ENCODE data around the gene CDC40.
A peak's percentile ranks its signal among the peaks of the same experiment; 100 is the strongest.

CDC40 gene

GRCh38 chr6:110180228-110181008 is at the start of gene CDC40:
TSS of gene CDC40 (plus strand) at chr6:110180427. CDS start at chr6:110180445, 18 bp downstream.
- peak; percentile 10 to 25 for DNase-seq (ENCODE audit: low read depth in 2 of 2)

GRCh38 chr6:110137924-110138887 is 42.0 kb upstream of the CDC40 start:
- DNase-seq (ENCODE audit: low read depth in 2 of 2) = no peak

DNA sequence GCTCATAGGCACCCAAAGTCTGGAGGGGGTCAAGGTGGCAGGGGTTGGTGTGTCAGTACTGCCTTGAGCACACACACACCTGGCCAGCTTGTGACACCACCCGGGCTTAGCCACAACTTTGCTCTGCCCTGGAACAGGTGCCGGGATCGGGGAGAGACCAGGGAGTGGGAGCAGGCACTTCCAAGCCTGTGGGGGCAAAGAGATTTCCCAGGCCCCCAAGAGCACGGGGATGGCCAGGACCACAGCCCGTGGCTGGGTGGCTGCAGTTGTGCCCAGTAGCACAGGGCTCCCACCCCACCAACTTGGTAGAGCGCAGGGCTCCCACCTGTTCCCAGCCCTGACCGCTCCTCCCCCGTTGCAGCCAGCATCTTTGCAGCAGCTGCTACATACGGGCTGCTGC is 41.2 kb upstream of the CDC40 start:
- DNase-seq (ENCODE audit: low read depth in 2 of 2) = no peak

DNA sequence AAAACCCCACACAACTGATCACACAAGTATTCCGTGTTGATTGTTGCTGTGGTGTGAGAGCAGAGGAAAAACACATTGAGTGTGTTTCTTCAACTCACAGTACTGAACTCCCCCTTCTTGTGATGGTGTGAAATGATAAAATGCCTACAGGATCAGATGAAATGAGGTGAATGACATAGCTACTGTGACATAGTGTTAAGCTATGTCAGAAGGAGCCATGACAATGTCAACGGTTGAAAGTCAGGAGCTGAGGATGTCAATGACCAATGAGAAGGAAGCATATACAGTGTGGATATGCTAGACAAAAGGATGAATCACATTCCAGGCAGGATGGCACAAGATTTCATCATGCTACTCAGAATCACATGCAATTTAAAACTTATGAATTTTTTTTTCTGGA is 39.6 kb upstream of the CDC40 start:
- DNase-seq (ENCODE audit: low read depth in 2 of 2) = no peak

GRCh38 chr6:110147870-110148269 is 32.4 kb upstream of the CDC40 start:
- no peak for DNase-seq (ENCODE audit: low read depth in 2 of 2)

DNA sequence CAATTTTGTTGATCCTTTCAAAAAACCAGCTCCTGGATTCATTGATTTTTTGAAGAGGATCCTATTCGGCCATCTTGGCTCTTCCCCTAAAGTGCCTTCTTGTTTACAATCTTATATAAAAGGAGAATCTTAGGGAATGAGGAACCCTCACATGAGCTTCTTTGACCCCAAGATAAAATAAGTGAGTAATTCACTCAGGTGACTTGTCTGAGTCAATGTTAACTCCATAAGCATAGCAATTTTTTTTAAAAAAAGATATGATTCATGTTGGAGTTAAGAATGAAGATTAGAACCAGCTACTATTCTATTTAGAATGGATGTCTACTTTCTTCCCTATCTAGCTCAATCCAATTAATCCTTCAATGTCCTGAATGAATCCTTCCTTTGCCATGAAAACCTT is 21.7 kb upstream of the CDC40 start:
- DNase-seq (ENCODE audit: low read depth in 2 of 2) = no peak

- no peak for DNase-seq (ENCODE audit: low read depth in 2 of 2)
Observed at GRCh38 chr6:110170081-110170480, 10.1 kb upstream of the CDC40 start.

DNA sequence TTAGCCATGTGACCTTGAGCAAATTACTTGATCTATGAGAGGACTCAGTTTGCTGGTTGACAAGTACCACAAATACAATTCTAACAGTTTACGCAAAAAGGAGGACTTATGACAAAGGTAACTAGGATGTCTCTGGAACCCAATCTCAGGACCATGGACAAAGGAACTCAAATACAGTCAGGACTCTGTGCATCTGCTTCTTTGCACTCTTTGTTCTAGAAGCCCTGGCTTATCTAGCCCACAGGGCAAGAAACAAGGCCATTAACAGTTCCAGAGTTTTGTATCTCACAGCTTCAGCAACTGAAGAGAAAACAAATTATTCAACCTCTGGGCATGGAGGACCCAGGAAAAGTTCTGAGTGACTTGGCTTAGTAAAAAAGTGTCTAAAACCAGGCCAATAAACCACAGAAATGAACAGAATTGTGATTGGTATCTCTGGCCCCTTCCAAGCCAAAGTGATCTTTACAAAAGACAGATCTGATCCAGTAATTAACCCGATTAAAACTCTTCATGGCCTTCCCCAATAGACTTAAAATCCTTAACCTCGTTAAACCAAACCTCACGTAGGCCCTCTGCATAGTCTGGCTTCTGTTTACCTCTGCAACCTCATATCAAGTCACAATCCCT is 6.6 kb upstream of the CDC40 start:
- no peak for DNase-seq (ENCODE audit: low read depth in 2 of 2)

GRCh38 chr6:110178626-110179405 is 1.4 kb upstream of the CDC40 start:
- DNase-seq (ENCODE audit: low read depth in 2 of 2) = peak; percentile 10 to 23

DNA sequence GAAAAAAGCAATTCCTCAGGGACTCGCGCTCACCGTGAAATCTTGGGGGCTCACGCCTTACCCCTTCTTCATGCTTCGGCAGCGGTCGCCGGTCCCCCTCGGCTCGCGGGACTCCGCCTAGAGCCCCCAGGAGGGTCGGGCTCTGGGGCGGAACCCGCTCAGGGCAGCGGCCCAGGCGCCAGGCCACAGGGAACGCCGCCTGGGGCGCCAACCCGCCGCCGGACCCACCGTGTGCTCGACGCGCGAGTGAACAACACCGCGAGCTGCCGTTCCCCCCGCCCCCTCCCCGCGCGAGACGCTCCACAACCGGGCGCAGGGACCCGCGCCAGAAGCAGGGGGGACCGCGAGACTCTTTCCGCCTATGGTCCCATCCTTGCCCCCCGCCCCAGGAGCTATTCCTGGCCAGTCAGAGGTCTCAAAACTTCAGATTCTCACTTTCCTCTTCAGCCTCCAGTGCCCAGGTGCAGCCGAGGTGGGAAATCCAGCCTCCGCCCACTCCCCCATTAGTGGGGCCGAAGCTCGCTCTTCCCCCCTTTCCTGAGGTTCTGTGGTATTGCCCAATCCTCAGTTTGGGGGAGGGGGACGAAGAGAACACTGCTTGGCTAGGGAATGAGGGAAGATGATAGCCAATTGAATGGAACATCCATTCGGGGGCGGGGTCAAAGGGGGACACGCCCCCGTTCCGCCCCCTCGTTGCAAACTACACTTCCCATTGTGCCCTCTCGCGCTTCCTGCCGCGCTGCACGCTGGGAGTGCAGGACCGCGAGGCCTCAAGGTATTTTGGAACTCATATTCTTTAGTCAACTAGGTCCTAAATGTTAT is 610 bp upstream of the CDC40 start, which contains the start of gene WASF1:
Gene WASF1, minus strand, starts transcription at position 265 of the 822 bp plus-strand sequence. CDS start 52,069 bp downstream, outside the sequence.
- peak; percentile 82 to 85 for DNase-seq (ENCODE audit: low read depth in 2 of 2)

- peak; percentile 1 for DNase-seq (ENCODE audit: low read depth in 2 of 2)
Observed at GRCh38 chr6:110181131-110182030, 1.2 kb downstream of the CDC40 start.

- no peak for DNase-seq (ENCODE audit: low read depth in 2 of 2)
Observed at GRCh38 chr6:110183292-110183885, 3.2 kb downstream of the CDC40 start.

GRCh38 chr6:110185879-110186278 is 5.7 kb downstream of the CDC40 start:
- DNase-seq (ENCODE audit: low read depth in 2 of 2) = no peak

DNA sequence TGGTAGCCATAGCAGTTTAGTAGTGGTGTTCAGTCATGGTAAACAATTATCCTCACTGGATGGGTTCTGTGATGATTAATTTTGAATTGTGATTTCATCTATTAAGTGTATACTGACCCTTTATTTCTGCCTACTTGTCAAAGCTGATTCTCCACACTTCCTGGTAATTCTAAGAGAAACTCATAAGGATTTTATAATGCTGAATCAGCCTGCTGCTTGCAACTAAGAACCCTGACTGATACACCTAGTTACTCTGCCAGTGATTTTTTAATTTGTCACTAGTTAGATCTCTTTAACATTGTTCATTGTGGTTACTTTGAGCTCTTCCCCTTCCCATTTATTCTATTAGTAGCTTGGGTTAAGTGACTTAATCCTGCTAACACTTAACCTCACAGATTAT is 8.6 kb downstream of the CDC40 start:
- no peak for DNase-seq (ENCODE audit: low read depth in 2 of 2)

DNA sequence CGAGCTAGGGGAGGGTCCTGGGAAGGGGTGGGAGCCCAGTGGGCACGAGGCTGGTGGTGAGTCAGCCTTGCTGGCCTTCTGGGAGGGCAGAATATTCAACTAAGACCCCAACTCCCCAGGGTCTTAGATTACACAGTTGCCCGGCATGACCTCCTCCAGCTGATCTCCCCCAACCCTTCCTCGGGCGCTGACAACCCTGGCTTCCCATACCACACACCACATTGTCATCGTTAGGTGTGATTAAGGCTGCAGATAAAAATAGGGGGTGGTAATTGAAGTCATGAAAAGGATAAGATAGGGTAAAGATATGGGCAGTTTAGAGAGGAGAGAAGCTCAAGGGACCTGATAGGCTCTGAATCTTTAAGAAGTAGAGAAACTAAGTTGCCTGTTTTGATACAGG is 10.5 kb downstream of the CDC40 start:
- no peak for DNase-seq (ENCODE audit: low read depth in 2 of 2)

DNA sequence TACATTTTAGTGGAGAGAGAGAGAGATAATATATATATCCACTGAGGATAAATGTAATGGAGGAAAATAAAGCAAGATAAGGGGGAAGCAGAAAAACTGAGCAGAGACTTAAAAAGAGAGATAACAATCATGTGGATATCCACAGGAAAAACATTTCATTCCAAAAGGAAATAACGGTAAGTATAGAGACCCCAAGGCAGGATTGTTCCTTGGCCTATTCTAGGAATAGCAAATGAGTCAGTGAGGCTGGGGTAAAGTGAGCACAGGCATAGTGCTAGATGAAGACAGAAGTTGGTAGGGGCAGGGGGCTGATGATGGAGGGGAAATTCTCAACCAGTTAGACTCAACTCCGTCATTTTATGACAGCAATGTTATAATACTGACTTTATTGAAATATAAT is 11.2 kb downstream of the CDC40 start:
- DNase-seq (ENCODE audit: low read depth in 2 of 2) = no peak

DNA sequence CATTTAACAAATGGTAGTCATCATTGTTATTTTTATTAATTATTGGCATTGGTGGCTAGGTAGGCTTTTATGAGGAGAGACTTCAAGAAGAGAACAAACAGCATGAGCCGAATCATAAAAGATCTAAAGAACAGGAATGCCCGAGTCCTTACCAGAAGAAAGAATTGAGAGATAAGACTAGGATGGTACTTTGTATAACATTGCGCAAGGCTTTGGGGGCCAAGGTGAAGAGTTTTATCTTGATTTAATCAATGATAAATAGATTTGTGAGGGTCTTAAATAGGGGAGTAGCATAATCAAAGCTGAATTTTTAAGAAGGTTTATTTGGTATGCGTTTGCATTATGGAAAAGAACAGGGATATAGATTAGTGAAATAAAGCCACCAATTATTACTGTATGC is 15.4 kb downstream of the CDC40 start:
- no peak for DNase-seq (ENCODE audit: low read depth in 2 of 2)

- DNase-seq (ENCODE audit: low read depth in 2 of 2) = no peak
Observed at GRCh38 chr6:110196874-110197273, 16.6 kb downstream of the CDC40 start.

- DNase-seq (ENCODE audit: low read depth in 2 of 2) = no peak
Observed at GRCh38 chr6:110198561-110198960, 18.3 kb downstream of the CDC40 start.
